PC-9 (cell line): Measurements from ENCODE around the gene CCDC3.

ENCODE experiments used
- CTCF ChIP-seq: fragments of 200-600 bp; sonication (generic); conservative IDR thresholded peaks from 2 replicates; pipeline ENCODE4 v1.6.1; 2017; ENCODE audit warnings: mixed run types, antibody characterized with exemption, mild to moderate bottlenecking, moderate library complexity
- EZH2 ChIP-seq: fragments of 200-600 bp; sonication (generic); IDR thresholded peaks from 2 replicates; pipeline ENCODE4 v1.8.0; 2017; ENCODE audit warnings: antibody characterized with exemption, low read depth

DNA sequence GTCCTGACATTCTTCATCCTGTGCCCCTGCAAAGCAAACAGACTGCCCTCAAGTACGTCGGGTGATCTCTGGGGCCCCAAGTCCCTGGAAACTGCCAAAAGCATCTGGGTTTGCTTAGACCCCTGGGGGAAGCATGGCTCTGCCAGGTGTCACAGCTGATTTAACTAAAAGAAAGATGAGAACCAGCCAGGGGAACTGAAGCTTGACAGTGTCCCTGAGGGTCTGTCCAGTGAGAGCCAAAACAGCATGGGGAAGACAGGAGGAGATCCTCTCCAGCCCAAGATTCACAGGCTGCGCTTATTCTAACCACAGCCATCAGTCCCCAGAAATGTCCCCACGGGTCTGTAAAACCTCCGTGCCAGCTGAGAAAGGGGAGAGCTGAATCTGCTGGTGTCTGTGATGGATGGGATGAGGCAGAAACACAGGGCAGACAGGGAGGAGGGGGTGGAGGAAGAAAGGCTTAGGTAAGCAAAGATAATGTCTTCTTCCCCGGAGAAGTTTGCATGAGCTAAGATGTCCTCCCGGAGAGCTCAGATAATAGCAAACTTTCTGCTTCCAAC, 21.3 kb downstream of the CCDC3 start:
- no peak for TF ChIP-seq CTCF
- TF ChIP-seq EZH2: no peak
